MM.1S (cell line): ENCODE measurements around the gene DKK3.

Experiments
- DNase-seq: peaks from one replicate; pipeline ENCODE4 v3.0.0-alpha.2; 2015
- H2AFZ ChIP-seq: fragments of 300-600 bp; sonication (generic); 2 replicates; pipeline ENCODE4 v1.6.0; 2016; ENCODE audit warnings: antibody characterized with exemption, low read length
- H3F3A ChIP-seq: fragments of 300-600 bp; sonication (generic); 2 replicates; pipeline ENCODE4 v1.6.1; 2016; ENCODE audit warnings: mild to moderate bottlenecking, antibody characterized with exemption, low read length, moderate library complexity, mixed read lengths; ENCODE audit not compliant: insufficient read depth
- H3K27ac ChIP-seq: fragments of 300-600 bp; sonication (generic); 2 replicates; pipeline ENCODE4 v1.5.1; 2016; ENCODE audit warnings: mild to moderate bottlenecking, low read length
- H3K27me3 ChIP-seq: fragments of 300-600 bp; sonication (generic); replicated peaks from 2 replicates; pipeline ENCODE4 v1.6.0; 2016; ENCODE audit warnings: low read length; ENCODE audit not compliant: insufficient read depth
- H3K36me3 ChIP-seq: fragments of 300-600 bp; sonication (generic); replicated peaks from 2 replicates; pipeline ENCODE4 v1.6.1; 2016; ENCODE audit warnings: mild to moderate bottlenecking, low read length, mixed read lengths; ENCODE audit not compliant: insufficient read depth
- H3K4me1 ChIP-seq: fragments of 300-600 bp; sonication (generic); 2 replicates; pipeline ENCODE4 v1.6.1; 2016; ENCODE audit warnings: low read length, mixed read lengths
- H3K4me2 ChIP-seq: fragments of 300-600 bp; sonication (generic); 2 replicates; pipeline ENCODE4 v1.6.0; 2016; ENCODE audit warnings: low read depth, low read length
- H3K4me3 ChIP-seq: fragments of 300-600 bp; sonication (generic); 2 replicates; pipeline ENCODE4 v1.5.1; 2016; ENCODE audit warnings: low read length, mixed read lengths
- H3K79me2 ChIP-seq: fragments of 300-600 bp; sonication (generic); 2 replicates; pipeline ENCODE4 v1.6.1; 2016; ENCODE audit warnings: mixed run types, low read length, mixed read lengths
- H3K9ac ChIP-seq: fragments of 300-600 bp; sonication (generic); 2 replicates; pipeline ENCODE4 v1.6.1; 2016; ENCODE audit warnings: low read length, mixed read lengths
- H3K9me2 ChIP-seq: fragments of 300-600 bp; sonication (generic); replicated peaks from 2 replicates; pipeline ENCODE4 v1.6.1; 2016; ENCODE audit warnings: mild to moderate bottlenecking, low read length, mixed read lengths; ENCODE audit not compliant: insufficient read depth
- H3K9me3 ChIP-seq: fragments of 300-600 bp; sonication (generic); replicated peaks from 2 replicates; pipeline ENCODE4 v1.6.1; 2016; ENCODE audit warnings: mild to moderate bottlenecking, low read length, mixed read lengths; ENCODE audit not compliant: insufficient read depth
- H4K20me1 ChIP-seq: fragments of 300-600 bp; sonication (generic); 2 replicates; pipeline ENCODE4 v1.6.1; 2016; ENCODE audit warnings: mild to moderate bottlenecking, low read length, moderate library complexity, mixed read lengths; ENCODE audit not compliant: insufficient read depth
- EZH2 ChIP-seq: fragments of 300-600 bp; sonication (generic); optimal IDR thresholded peaks from 2 replicates; pipeline ENCODE3; 2017; ENCODE audit warnings: low read depth, mild to moderate bottlenecking, antibody characterized with exemption, low read length, mixed read lengths
- EZH2phosphoT487 ChIP-seq: fragments of 300-600 bp; sonication (generic); IDR thresholded peaks from 2 replicates; pipeline ENCODE4 v1.6.1; 2018; ENCODE audit warnings: antibody characterized with exemption, low read length
- TF ChIP-seq, protein P1 (sequence below): fragments of 300-600 bp; sonication (generic); IDR thresholded peaks from 2 replicates; pipeline ENCODE4 v1.5.1; 2016; ENCODE audit warnings: antibody characterized with exemption, low read length, mixed read lengths

The DKK3 gene

DNA sequence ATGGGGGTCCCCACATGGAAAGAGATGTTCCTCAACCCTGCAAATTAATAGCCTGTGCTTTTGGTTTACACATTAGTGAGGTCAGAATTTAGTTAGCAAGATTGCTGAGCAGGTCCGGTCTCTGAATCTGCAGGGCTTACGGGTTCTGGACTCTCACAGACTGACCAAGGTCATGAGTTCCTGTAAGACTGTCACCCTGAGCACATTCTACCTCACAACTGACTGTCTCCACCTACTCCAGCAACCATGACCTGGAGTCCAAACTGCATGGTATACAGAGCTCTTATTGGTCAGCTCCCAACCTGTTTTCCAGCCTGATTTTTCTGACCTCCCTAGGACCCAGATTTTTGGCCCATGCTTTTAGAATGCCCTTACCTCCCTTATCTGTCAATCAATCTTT lies 28.2 kb downstream of the DKK3 start:
- no peaks in the 10 kb centered on the region for H3K9me2 ChIP-seq
- H2AFZ ChIP-seq, result no peak overlapping the region
- no peak overlapping the region for H3K4me2 ChIP-seq
- no peaks in the 10 kb centered on the region for H3F3A ChIP-seq
- H3K27ac ChIP-seq, result no peak overlapping the region
- H3K9me3 ChIP-seq, result no peaks in the 10 kb centered on the region
- no peak overlapping the region for H3K4me3 ChIP-seq
- no peak overlapping the region for H3K9ac ChIP-seq
- no peaks in the 10 kb centered on the region for H4K20me1 ChIP-seq
- no peaks in the 10 kb centered on the region for H3K4me1 ChIP-seq
- no peaks in the 10 kb centered on the region for H3K79me2 ChIP-seq
- H3K27me3 ChIP-seq, result no peaks in the 10 kb centered on the region
- H3K36me3 ChIP-seq, result no peaks in the 10 kb centered on the region
- no peak for DNase-seq
- no peak for TF ChIP-seq EZH2
- TF ChIP-seq, protein P1, sequence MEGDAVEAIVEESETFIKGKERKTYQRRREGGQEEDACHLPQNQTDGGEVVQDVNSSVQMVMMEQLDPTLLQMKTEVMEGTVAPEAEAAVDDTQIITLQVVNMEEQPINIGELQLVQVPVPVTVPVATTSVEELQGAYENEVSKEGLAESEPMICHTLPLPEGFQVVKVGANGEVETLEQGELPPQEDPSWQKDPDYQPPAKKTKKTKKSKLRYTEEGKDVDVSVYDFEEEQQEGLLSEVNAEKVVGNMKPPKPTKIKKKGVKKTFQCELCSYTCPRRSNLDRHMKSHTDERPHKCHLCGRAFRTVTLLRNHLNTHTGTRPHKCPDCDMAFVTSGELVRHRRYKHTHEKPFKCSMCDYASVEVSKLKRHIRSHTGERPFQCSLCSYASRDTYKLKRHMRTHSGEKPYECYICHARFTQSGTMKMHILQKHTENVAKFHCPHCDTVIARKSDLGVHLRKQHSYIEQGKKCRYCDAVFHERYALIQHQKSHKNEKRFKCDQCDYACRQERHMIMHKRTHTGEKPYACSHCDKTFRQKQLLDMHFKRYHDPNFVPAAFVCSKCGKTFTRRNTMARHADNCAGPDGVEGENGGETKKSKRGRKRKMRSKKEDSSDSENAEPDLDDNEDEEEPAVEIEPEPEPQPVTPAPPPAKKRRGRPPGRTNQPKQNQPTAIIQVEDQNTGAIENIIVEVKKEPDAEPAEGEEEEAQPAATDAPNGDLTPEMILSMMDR, result no peak
- no peak for TF ChIP-seq EZH2phosphoT487

- Histone ChIP-seq H3K27ac (no peak overlapping the region), H4K20me1 (no peaks in the 10 kb centered on the region), H3K9ac (no peak overlapping the region), H3K79me2 (no peaks in the 10 kb centered on the region), H3K36me3 (no peaks in the 10 kb centered on the region), H3K4me3 (no peak overlapping the region), H3K4me1 (no peaks in the 10 kb centered on the region), H3K9me3 (no peaks in the 10 kb centered on the region), H3K27me3 (no peaks in the 10 kb centered on the region), H3K4me2 (no peak overlapping the region), H2AFZ (no peak overlapping the region), H3K9me2 (no peaks in the 10 kb centered on the region), H3F3A (no peaks in the 10 kb centered on the region)
- no peak for DNase-seq
- TF ChIP-seq EZH2 (no peak), EZH2phosphoT487 (no peak)
- TF ChIP-seq, protein P1, result no peak
Measured at GRCh38 chr11:11979488-11980117, 28.8 kb downstream of the DKK3 start.

DNA sequence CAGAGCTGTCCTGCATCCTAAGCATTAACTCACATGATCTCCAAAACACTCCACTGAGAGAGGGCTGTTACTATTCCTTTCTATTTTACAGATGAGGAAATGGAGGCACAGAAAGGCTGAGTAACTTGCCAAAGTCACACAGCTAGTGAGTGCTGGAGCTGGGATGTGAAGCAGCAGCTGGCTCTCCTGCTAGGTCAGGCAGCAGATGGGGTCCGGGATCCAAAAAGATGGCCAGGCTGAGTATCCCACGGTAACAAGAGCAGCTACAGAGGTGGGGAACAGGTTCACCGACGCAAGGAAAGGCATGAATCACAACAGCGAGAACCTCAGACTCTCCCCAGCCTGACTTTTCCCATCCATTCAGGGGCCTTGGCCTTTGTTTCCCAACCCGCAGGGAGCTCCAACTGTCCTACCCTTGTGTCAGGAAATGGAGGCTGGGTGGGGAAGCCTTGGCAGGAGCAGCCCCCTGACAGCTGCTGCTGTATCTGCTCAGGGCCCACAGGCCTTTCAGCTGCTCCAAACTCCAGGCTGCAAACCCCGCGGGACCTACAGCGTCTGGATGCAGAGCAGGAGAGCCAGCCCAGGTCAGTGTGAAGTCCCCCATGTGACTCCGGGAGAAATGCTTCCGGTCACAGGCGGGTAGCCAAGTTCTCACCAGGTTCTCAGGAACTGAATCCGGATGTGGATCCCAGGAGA lies 29.5 kb downstream of the DKK3 start:
- H4K20me1 ChIP-seq, result no peaks in the 10 kb centered on the region
- H3K9me2 ChIP-seq, result no peaks in the 10 kb centered on the region
- TF ChIP-seq EZH2 (no peak), EZH2phosphoT487 (no peak)
- TF ChIP-seq, protein P1, result no peak
- no peak overlapping the region for H3K4me3 ChIP-seq
- H3K27ac ChIP-seq, result no peak overlapping the region
- no peaks in the 10 kb centered on the region for H3K79me2 ChIP-seq
- no peaks in the 10 kb centered on the region for H3F3A ChIP-seq
- H3K9ac ChIP-seq, result no peak overlapping the region
- H3K4me1 ChIP-seq, result no peaks in the 10 kb centered on the region
- H3K4me2 ChIP-seq, result no peak overlapping the region
- no peaks in the 10 kb centered on the region for H3K27me3 ChIP-seq
- H3K36me3 ChIP-seq, result no peaks in the 10 kb centered on the region
- no peak overlapping the region for H2AFZ ChIP-seq
- no peaks in the 10 kb centered on the region for H3K9me3 ChIP-seq
- DNase-seq, result no peak
